Right cardiac atrium (tissue), 5 donors: ENCODE results near the gene GDPD5. TPM values are rescaled to one million over a fixed set of nuclear protein-coding genes. Genes with fewer than 3 reads are reported as not detected.

Source experiments
- ATAC-seq, 2 donors: fragments of 200-7000 bp; cut with Tn5 transposase; one replicate each; pipeline versions ENCODE4 v1.8.0 to v1.9.1; 2020; ENCODE audit warnings: moderate library complexity in 2 of 2, mild to moderate bottlenecking in 1 of 2
- DNase-seq, 3 donors: peaks; one replicate each; pipeline ENCODE4 v3.0.0-alpha.2; 2020
- H3K27ac ChIP-seq: one replicate; pipeline ENCODE4 v1.5.1; 2013; ENCODE audit warnings: mild to moderate bottlenecking, low read length, control low read depth, moderate library complexity
- H3K27me3 ChIP-seq: one replicate; pipeline ENCODE4 v1.6.1; 2013; ENCODE audit not compliant: control insufficient read depth, insufficient read depth
- H3K4me1 ChIP-seq: one replicate; pipeline ENCODE4 v1.6.1; 2013; ENCODE audit warnings: low read length; ENCODE audit not compliant: control insufficient read depth, insufficient read depth
- H3K4me3 ChIP-seq: one replicate; pipeline ENCODE4 v1.5.1; 2013; ENCODE audit warnings: low read length, control low read depth
- H3K9me3 ChIP-seq: one replicate; pipeline ENCODE4 v1.6.1; 2013; ENCODE audit warnings: low read length; ENCODE audit not compliant: control insufficient read depth
- WGBS: extraction: QIAGEN DNeasy Blood & Tissue Kit; methylation state at CpG from one replicate; pipeline ENCODE4 v1.1.7; 2013; 5-methylcytosine and 5-hydroxymethylcytosine counted together
- intact Hi-C, 4 donors: fragments of 100-400 bp; cut with DNase I; formaldehyde crosslinking; loops; one replicate each; pipeline versions ENCODE4 v1.11.0 to v1.14.0; 2022 to 2023
- polyA plus RNA-seq: library from polyadenylated mRNA; stranded (reverse); fragments of 200-250 nt; gene quantifications from one replicate; pipeline ENCODE4 v1.2.3, GENCODE V29; 2013
- total RNA-seq, 4 donors: library from RNA; stranded (reverse); fragmentation: NEBNext Ultra II Directional; extraction: Animal tissue kit (Norgen Biotek cat#: 25700); gene quantifications; one replicate each; pipeline ENCODE4 v1.2.1, GENCODE V29; 2021
- donor health status: healthy with polysubstance abuse.
- donor health status: DM: no; HTN: yes; CAD: no.
- donor health status: DM: no; HTN: no; CAD: no.
- donor health status: DM: no; HTN: yes; CAD: no; lungs with severe emphysema.
- donor health status: DM: yes; HTN: yes; CAD: no.

The GDPD5 gene
- total and polyA plus RNA-seq, 5 donors: 5.3 to 8.5 (median 7.8) TPM

GRCh38 chr11:75482931-75483469 lies 42.7 kb downstream of the GDPD5 start:
- H3K4me3 ChIP-seq: no peak overlapping the region
- DNase-seq (no peak), ATAC-seq (peak in 1 of 2 donors; percentile 29)
- H3K4me1 ChIP-seq: peaks cover 2% of the 10 kb centered on the region
- WGBS: 59% methylated on average over 14 of the region's 14 CpGs
- no peaks in the 10 kb centered on the region for H3K27me3 ChIP-seq
- intact Hi-C loops: no loop called here
- no peak overlapping the region for H3K27ac ChIP-seq
- H3K9me3 ChIP-seq: no peaks in the 10 kb centered on the region

DNA sequence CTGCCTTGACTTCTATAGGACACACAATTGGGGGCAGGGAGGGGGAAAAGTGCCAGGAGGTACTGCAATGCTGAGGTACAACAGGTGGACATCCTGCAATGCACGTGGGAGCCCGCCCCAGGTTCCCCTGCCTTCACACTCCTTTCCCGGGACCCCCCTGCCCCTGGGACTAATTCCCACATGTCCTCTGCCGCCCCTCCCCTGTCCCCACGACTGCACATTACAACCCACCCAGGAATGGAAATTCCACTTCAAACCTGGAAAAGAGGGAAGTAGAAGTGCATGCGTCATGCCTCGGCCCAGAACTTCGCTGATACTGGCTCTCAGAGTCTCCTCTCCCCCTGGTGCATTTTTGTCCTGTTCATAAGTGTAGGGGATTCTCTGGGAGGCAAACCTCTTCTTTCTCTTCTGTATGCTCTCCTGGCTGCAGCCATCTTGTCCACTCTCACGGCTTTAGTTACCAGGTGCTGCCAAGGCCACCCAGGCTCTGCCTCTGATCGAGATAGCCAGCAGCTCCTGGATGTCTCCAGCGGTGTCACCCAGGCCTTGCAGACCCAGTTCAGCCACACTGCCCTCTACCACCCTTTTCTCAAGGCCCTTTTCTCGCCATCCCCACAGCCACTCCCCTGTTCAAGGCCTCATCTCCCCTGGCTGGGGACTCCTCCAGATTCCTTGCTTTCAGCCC lies 43.7 kb downstream of the GDPD5 start:
- Histone ChIP-seq H3K4me3 (no peak overlapping the region), H3K9me3 (no peaks in the 10 kb centered on the region), H3K27me3 (no peaks in the 10 kb centered on the region), H3K27ac (no peak overlapping the region), H3K4me1 (peaks cover 2% of the 10 kb centered on the region)
- ATAC-seq: no peak
- intact Hi-C loops: no loop called here
- 89% methylated on average over 12 of the region's 12 CpGs for WGBS
- DNase-seq: no peak

- no peak for ATAC-seq
- no peaks in the 10 kb centered on the region for H3K9me3 ChIP-seq
- no peak overlapping the region for H3K4me3 ChIP-seq
- no peaks in the 10 kb centered on the region for H3K27me3 ChIP-seq
- no peak for DNase-seq
- WGBS: 89% methylated on average over 9 of the region's 9 CpGs
- intact Hi-C loops: no loop called here
- H3K4me1 ChIP-seq: peaks cover 2% of the 10 kb centered on the region
- no peak overlapping the region for H3K27ac ChIP-seq
Observed at GRCh38 chr11:75481223-75481921, 44.4 kb downstream of the GDPD5 start.

DNA sequence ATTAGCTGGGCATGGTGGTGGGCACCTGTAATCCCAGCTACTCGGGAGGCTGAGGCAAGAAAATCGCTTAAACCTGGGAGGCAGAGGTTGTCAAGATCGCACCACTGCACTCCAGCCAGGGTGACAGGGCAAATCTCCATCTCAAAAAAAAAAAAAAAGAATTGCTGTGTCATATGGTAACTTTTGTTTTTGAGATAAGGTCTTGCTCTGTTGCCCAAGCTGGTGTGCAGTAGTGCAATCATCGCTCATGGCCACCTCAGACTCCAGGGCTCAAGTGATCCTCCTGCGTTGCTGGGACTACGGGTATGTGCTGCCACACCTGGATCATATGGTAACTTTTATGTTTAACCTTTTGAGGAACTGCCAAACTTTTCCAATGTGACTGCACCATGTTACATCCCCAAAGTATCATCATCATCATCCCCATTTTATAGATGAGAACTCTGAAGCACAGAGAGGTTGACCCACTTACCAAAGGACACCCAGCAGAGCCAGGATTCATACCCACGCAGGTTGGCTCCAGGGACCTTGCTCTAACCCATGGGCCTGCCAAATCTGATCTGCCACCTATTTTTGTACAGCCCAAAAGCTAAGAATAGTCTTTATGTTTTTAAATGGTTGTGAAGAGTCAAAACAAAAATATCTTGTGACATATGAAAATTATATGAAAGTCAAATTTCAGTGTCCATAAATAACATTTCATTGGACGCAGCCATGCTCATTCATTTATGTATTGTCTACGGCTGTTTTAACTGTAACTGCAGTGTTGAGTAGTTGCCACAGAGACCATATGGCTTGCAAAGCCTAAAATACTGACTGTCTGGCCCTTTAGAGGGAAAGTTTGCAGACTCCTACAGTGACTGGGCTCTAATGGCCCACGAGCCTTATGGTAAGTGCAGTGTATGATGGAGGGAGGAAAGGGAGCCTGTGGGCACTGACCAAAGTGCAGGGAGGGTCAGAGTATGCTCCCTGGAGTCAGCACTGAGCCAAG lies 45.3 kb downstream of the GDPD5 start:
- 86% methylated on average over 10 of the region's 10 CpGs for WGBS
- ATAC-seq (no peak), DNase-seq (no peak)
- H3K4me3 ChIP-seq: no peak overlapping the region
- H3K27ac ChIP-seq: no peak overlapping the region
- no peaks in the 10 kb centered on the region for H3K9me3 ChIP-seq
- peaks cover 5% of the 10 kb centered on the region for H3K4me1 ChIP-seq
- no peaks in the 10 kb centered on the region for H3K27me3 ChIP-seq
- intact Hi-C loops: no loop called here

- Histone ChIP-seq H3K9me3 (no peaks in the 10 kb centered on the region), H3K27ac (no peak overlapping the region), H3K4me1 (peaks cover 7% of the 10 kb centered on the region), H3K27me3 (no peaks in the 10 kb centered on the region), H3K4me3 (no peak overlapping the region)
- ATAC-seq (no peak), DNase-seq (no peak)
- intact Hi-C loops: no loop called here
- 67% methylated on average over 4 of the region's 4 CpGs for WGBS
Observed at GRCh38 chr11:75479597-75480145, 46.1 kb downstream of the GDPD5 start.

GRCh38 chr11:75478783-75479596 lies 46.8 kb downstream of the GDPD5 start:
- peaks cover 7% of the 10 kb centered on the region for H3K4me1 ChIP-seq

DNA sequence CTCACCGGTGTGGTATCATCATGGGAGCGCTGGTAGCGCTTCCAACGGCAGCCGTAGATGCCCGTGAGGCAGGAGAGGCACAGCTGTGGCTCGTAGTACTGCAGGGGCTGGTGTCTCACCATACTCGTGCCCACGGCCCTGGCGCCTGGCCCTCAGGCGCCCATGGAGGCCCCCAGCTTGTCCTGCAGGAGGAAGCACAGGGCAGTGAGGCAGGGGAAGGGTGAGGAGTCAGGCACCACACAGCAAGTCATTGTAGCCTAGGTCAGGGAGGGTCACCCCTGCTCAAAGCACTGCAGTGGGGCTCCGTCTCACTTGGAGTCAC lies 48.2 kb downstream of the GDPD5 start:
- H3K4me1 ChIP-seq: peaks cover 7% of the 10 kb centered on the region
- no peaks in the 10 kb centered on the region for H3K27me3 ChIP-seq
- intact Hi-C loops: no loop called here
- no peaks in the 10 kb centered on the region for H3K9me3 ChIP-seq
- ATAC-seq (no peak), DNase-seq (no peak)
- H3K27ac ChIP-seq: no peak overlapping the region
- no peak overlapping the region for H3K4me3 ChIP-seq
- WGBS: 89% methylated on average over 12 of the region's 12 CpGs

More at GRCh38 chr11:75478783-75479596, 46.8 kb downstream of the GDPD5 start:
- H3K4me3 ChIP-seq: no peak overlapping the region
- H3K27me3 ChIP-seq: no peaks in the 10 kb centered on the region
- no peak for DNase-seq
- intact Hi-C loops: no loop called here
- H3K9me3 ChIP-seq: no peaks in the 10 kb centered on the region
- no peak overlapping the region for H3K27ac ChIP-seq
- WGBS: 55% methylated on average over 5 of the region's 5 CpGs
- ATAC-seq: no peak

- Histone ChIP-seq H3K9me3 (no peaks in the 10 kb centered on the region), H3K4me1 (peaks cover 7% of the 10 kb centered on the region), H3K4me3 (no peak overlapping the region), H3K27me3 (no peaks in the 10 kb centered on the region), H3K27ac (no peak overlapping the region)
- DNase-seq: no peak
- intact Hi-C loops: no loop called here
- WGBS: 72% methylated on average over 10 of the region's 10 CpGs
- no peak for ATAC-seq
Observed at GRCh38 chr11:75476739-75477613, 48.8 kb downstream of the GDPD5 start.

DNA sequence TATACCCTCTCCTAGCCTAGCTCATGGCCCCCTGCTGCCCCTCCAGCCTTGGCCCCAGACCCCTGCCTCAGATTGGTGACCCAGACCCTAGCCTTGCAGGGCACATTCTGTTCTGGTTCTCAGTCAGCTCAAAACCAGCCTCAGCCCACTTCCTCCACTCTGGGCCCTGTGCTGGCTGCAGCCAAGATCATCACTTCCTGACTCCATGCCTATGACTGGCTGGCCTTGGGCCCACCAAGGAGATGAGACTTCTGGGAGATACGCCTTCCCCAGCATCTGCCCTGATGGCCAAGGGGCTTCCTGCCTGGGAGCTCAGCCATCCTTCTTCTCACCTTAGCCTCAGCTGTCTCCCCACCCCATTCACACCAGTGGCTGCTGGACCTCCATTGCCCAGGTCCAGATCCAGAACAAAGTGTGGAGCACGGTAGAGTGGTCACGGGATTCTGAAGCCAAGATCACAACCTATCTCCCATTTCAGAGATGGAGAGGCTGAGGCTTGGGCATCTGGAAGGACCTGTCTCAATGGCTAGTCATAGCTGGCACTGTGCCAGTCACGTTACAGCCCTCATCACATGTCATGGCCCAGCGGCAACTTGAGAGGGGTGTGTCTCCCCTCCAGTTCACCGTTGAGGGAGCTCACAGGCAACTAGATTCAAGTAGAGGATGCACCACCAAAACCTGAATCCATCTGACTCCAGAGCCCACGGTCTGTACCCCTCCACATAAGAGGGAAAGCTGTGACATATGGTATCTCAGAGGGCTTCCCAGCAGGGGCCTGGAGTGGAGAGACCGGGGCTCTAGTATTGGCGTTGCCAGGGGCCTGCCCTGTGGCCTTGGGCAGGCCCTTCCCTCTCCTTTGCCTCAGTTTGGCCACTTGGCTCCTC lies 49.7 kb downstream of the GDPD5 start:
- H3K27ac ChIP-seq: peak overlapping the region; percentile 9
- peak; percentile 52 to 84 (median 78) for DNase-seq
- no peaks in the 10 kb centered on the region for H3K27me3 ChIP-seq
- peak; percentile 51 to 62 for ATAC-seq
- H3K9me3 ChIP-seq: no peaks in the 10 kb centered on the region
- H3K4me1 ChIP-seq: peaks cover 7% of the 10 kb centered on the region
- intact Hi-C loops: no loop called here
- no peak overlapping the region for H3K4me3 ChIP-seq
- 61% methylated on average over 9 of the region's 9 CpGs for WGBS
